HepG2 (cell line): ENCODE measurements around the gene CYTH1. TPM values are rescaled to one million over a fixed set of nuclear protein-coding genes. Genes with fewer than 3 reads are reported as not detected.
A peak's percentile ranks its signal among the peaks of the same experiment; 100 is the strongest.

ENCODE experiments used
- ATAC-seq: fragments of 200-7000 bp; cut with Tn5 transposase; 3 replicates; pipeline ENCODE4 v1.9.1; 2020; ENCODE audit warnings: mild to moderate bottlenecking, moderate library complexity
- BruUV-seq: library from RNA; stranded (reverse); fragments of 400-500 nt; replicated peaks from 2 replicates; lab custom pipeline; 2021; lab: Mats Ljungman, UMichigan
- CTCF ChIA-PET: fragments of 300-600 bp; formaldehyde crosslinking; extraction: SDS; loops from one replicate; lab custom pipeline; 2021; ENCODE audit warnings: low total read pairs, inconsistent platforms, low intra/inter-chr PET ratio; lab: Yijun Ruan, JAX
- POLR2A ChIA-PET: fragments of 350-600 bp; sonication (Branson Sonifier 250); formaldehyde crosslinking; loops from one replicate; lab custom pipeline; 2020; ENCODE audit warnings: antibody characterized with exemption, inconsistent platforms; lab: Yijun Ruan, JAX
- DNase-seq: peaks from one replicate; pipeline ENCODE4 v3.0.0-alpha.2; 2015; ENCODE audit warnings: low spot score
- FAIRE-seq: peaks from 3 replicates; lab custom pipeline; 2011; peaks lifted over from hg19 to GRCh38; lab: Jason Lieb, UNC
- H2AFZ ChIP-seq: one replicate; pipeline ENCODE4 v1.6.1; 2011; ENCODE audit warnings: low read length, inconsistent platforms
- H3K27ac ChIP-seq: fragments of 300-600 bp; 3 replicates; pipeline ENCODE4 v1.8.0; 2011; ENCODE audit warnings: mixed run types, mild to moderate bottlenecking, mixed read lengths, low read length, inconsistent platforms; ENCODE audit not compliant: insufficient read depth; ENCODE audit errors: extremely low read length
- H3K27me3 ChIP-seq, 2 experiments: fragments of 200-600 bp in 1 of 2; 2 replicates in 1 of 2; 3 replicates in 1 of 2; pipeline versions ENCODE4 v1.6.0 to v1.8.0; 2011; ENCODE audit warnings: low read length in 2 of 2, mild to moderate bottlenecking in 2 of 2, moderate library complexity in 2 of 2, inconsistent platforms in 1 of 2; ENCODE audit not compliant: insufficient read depth in 2 of 2, control insufficient read depth in 1 of 2
- H3K36me3 ChIP-seq, 2 experiments: fragments of 200-600 bp in 1 of 2; replicated peaks in 1 of 2; 2 replicates in 1 of 2; 3 replicates in 1 of 2; pipeline versions ENCODE4 v1.5.1 to v1.8.0; 2011; ENCODE audit warnings: low read length in 2 of 2, inconsistent platforms in 1 of 2; ENCODE audit not compliant: insufficient read depth in 2 of 2, control insufficient read depth in 1 of 2
- H3K4me1 ChIP-seq: 2 replicates; pipeline ENCODE4 v1.5.1; 2012; ENCODE audit warnings: low read length, inconsistent platforms; ENCODE audit not compliant: insufficient read depth
- H3K4me2 ChIP-seq: 2 replicates; pipeline ENCODE4 v1.6.0; 2011; ENCODE audit warnings: low read depth, low read length, inconsistent platforms
- H3K4me3 ChIP-seq, 3 experiments: fragments of 200-600 bp in 1 of 3; sonication (generic), shearing (Covaris generic) in 1 of 3; replicated peaks in 1 of 3; 2 replicates each; pipeline ENCODE4 v1.5.1; 2011 to 2016; ENCODE audit warnings: low read length in 3 of 3, inconsistent platforms in 2 of 3, low read depth in 2 of 3, mild to moderate bottlenecking in 2 of 3, control low read depth in 1 of 3, mixed read lengths in 1 of 3; ENCODE audit not compliant: insufficient read depth in 1 of 3
- H3K79me2 ChIP-seq: one replicate; pipeline ENCODE4 v1.6.1; 2011; ENCODE audit warnings: low read length, inconsistent platforms; ENCODE audit not compliant: insufficient read depth
- H3K9ac ChIP-seq: 2 replicates; pipeline ENCODE4 v1.6.0; 2011; ENCODE audit warnings: mild to moderate bottlenecking, low read depth, low read length, inconsistent platforms; ENCODE audit not compliant: insufficient read depth
- H3K9me3 ChIP-seq: 2 replicates; pipeline ENCODE4 v1.5.1; 2012; ENCODE audit warnings: mild to moderate bottlenecking, low read length
- H4K20me1 ChIP-seq: 2 replicates; pipeline ENCODE4 v1.6.0; 2011; ENCODE audit warnings: inconsistent platforms, mild to moderate bottlenecking, low read length, moderate library complexity; ENCODE audit not compliant: insufficient read depth
- ATAD3A ChIP-seq: sonication (generic); formaldehyde crosslinking; IDR thresholded peaks from 2 replicates; pipeline ENCODE4 v1.4.0; 2020; ENCODE audit warnings: missing genetic modification reagents
- CENPX ChIP-seq: sonication (generic); formaldehyde crosslinking; IDR thresholded peaks from 2 replicates; pipeline ENCODE4 v1.9.0; 2021; ENCODE audit warnings: mild to moderate bottlenecking, missing genetic modification reagents, moderate library complexity
- SIX4 ChIP-seq: sonication (generic); formaldehyde crosslinking; IDR thresholded peaks from 2 replicates; pipeline ENCODE4 v1.4.0; 2020; ENCODE audit warnings: missing genetic modification reagents
- SSRP1 ChIP-seq: IDR thresholded peaks from 2 replicates; pipeline ENCODE4 v1.6.1; 2016; ENCODE audit warnings: control low read depth
- ZBTB2 ChIP-seq: sonication (generic); formaldehyde crosslinking; IDR thresholded peaks from 2 replicates; pipeline ENCODE4 v1.8.0; 2022; ENCODE audit warnings: low read depth, missing genetic modification reagents
- ZBTB38 ChIP-seq: sonication (generic); formaldehyde crosslinking; IDR thresholded peaks from 2 replicates; pipeline ENCODE4 v1.5.1; 2020; ENCODE audit warnings: mild to moderate bottlenecking, missing genetic modification reagents
- ZNF687 ChIP-seq: sonication (generic); formaldehyde crosslinking; IDR thresholded peaks from 2 replicates; pipeline ENCODE4 v1.5.1; 2020; ENCODE audit warnings: mild to moderate bottlenecking, missing genetic modification reagents, moderate library complexity
- WGBS: methylation state at CpG from one replicate; pipeline ENCODE4 v1.1.6; 2017; ENCODE audit warnings: low lambda C conversion rate; 5-methylcytosine and 5-hydroxymethylcytosine counted together
- in situ Hi-C: cut with HindIII; loops from 2 replicates; pipeline ENCODE4 v1.10.0; 2017; ENCODE audit warnings: low pct_unique_long_range_greater_than_20kb; ENCODE audit not compliant: extremely low pct_ligation_motif_present
- intact Hi-C: fragments of 100-400 bp; cut with micrococcal nuclease; formaldehyde crosslinking; loops from one replicate; pipeline ENCODE4 v1.10.0; 2022; ENCODE audit not compliant: unreplicated experiment
- polyA plus RNA-seq, 8 experiments: library from polyadenylated mRNA; depleted of rRNA in 3 of 8; stranded (reverse) in 7 of 8; unstranded in 1 of 8; fragments of >200 nt; fragmentation: Illumina TruSeq in 4 of 8; extraction: Trizol in 4 of 8; gene quantifications; 2 replicates each; pipeline versions ENCODE4 v1.2.1 to v1.2.3, GENCODE V29; 2011 to 2016; ENCODE audit warnings: low read depth in 4 of 8, missing spikeins in 1 of 8, mixed read lengths in 1 of 8; ENCODE audit not compliant: insufficient read depth in 1 of 8
- total RNA-seq, 5 experiments: library from RNA; depleted of rRNA; stranded (reverse); fragments of >200 nt; fragmentation: Illumina TruSeq; extraction: Trizol; gene quantifications; 2 replicates each; pipeline ENCODE4 v1.2.3, GENCODE V29; 2016; ENCODE audit warnings: low read depth in 1 of 5

The CYTH1 gene
- total and polyA plus RNA-seq, 2 of the 13 experiments (the other 11 are each of a cell fraction or from before 2014, with no cell fraction given) = 20.1 to 48.9 TPM

GRCh38 chr17:78824240-78824639, 42.2 kb upstream of the CYTH1 start:
- ChIA-PET POLR2A (no interaction called here), CTCF (no interaction called here)
- in situ Hi-C loops = no loop called here

More at GRCh38 chr17:78824240-78824639, 42.2 kb upstream of the CYTH1 start:
- WGBS = 95% methylated on average over 7 of the region's 7 CpGs
- no peak for FAIRE-seq
- H3K4me2 ChIP-seq = no peak overlapping the region
- H3K4me3 ChIP-seq = no peak overlapping the region
- DNase-seq = no peak
- no peaks in the 10 kb centered on the region for H3K27me3 ChIP-seq
- H3K36me3 ChIP-seq = peaks cover 72 to 94% of the 10 kb centered on the region in 2 experiments
- H3K9ac ChIP-seq = no peak overlapping the region
- H3K79me2 ChIP-seq = peaks cover 3% of the 10 kb centered on the region
- TSS peak; percentile 11 for BruUV-seq
- no peaks in the 10 kb centered on the region for H3K9me3 ChIP-seq
- intact Hi-C loops = no loop called here
- 0 out of 2 replicates have a peak, but pooled peaks cover 7% of the 10 kb centered on the region for H3K4me1 ChIP-seq
- TF ChIP-seq CENPX (CRISPR knock-in tag) = no peak
- TF ChIP-seq ZBTB2 (CRISPR knock-in tag) = no peak
- no peak for TF ChIP-seq SSRP1 (CRISPR knock-in tag)
- TF ChIP-seq ZBTB38 (CRISPR knock-in tag) = 0 out of 2 replicates have a peak, but pooled peaks have one; percentile 31
- TF ChIP-seq ZNF687 = no peak
- TF ChIP-seq ATAD3A = no peak
- TF ChIP-seq SIX4 (CRISPR knock-in tag) = no peak
- no peak for ATAC-seq
- H3K27ac ChIP-seq = no peak overlapping the region
- no peak overlapping the region for H2AFZ ChIP-seq
- H4K20me1 ChIP-seq = peaks cover 6% of the 10 kb centered on the region
